Activated CD8-positive, alpha-beta memory T cell treated with anti-CD3 and anti-CD28 coated beads, Interleukin-2, amount 50 U/mL, for 24 hours (primary cell): ENCODE measurements around the gene TRMT1.

Experiments
- DNase-seq: peaks from one replicate; pipeline ENCODE4 v3.0.0-alpha.2; 2020; ENCODE audit errors: extremely low read depth

TRMT1 gene

DNA sequence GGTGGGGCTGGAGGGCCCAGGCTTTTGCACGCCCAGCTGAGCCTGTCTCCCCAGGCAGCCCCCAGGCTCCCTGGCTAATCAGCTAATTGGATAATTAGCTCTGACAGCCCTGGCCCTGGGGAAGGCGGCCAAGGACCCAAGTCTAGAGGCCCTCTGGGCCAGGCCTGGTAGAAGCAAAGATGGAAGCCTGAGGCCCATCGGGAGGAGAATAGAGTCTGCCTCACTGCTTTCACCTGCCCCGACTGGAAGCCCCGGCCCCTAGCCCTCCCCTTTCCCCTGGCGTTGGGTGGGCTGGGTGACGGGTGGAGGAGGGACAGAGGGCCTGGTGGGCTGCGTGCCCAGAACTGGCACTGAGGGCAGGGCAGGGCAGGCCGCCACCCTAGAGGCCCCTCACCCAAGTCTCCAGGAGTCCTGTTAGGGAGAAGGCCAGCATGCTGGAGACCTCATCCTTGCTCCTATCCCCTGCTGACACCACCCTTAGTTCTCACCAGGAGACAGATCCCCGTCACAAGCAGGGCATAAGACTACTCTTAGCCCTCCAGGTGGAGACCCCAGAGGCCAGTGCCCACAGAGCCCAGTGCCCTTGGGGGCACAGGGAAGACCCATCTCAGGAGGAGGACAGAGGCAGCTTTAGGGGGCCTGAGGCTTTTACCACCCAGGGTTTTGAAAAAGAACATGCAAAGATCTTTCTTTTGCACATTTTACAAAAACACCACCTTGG, 25.9 kb downstream of the TRMT1 start:
- no peak for DNase-seq

DNA sequence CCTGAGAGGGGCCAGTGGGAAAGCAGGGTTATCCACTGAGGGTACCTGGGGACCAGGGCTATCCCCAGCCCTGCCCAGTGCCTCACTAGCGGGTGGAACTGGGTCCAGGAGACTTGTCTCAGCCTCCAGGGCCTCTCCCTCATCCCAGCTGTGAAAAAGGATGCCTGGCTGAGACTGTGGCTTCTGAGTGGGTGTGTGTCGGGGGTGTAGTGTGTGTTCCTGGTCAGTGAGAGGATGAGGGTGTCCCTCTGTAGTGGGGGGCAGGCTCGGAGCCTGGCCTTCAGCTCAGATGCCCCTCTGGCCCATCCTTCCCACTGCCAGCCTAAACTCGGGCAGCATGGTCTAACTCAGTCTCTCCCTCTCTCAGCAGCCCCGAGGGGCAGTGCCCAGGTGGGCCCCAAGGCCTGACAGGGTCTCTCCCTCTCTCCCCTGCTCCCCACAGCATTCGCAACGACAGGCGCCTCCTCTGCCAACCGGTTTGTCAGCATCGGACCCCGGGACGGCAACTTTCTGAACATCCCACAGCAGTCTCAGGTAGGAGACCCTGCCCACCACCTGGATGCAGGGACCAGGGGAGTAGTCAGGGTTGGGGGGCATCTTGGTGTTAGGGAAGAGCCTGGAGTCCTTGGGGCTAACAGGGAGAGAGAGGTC, 26.6 kb downstream of the TRMT1 start:
- DNase-seq: no peak

DNA sequence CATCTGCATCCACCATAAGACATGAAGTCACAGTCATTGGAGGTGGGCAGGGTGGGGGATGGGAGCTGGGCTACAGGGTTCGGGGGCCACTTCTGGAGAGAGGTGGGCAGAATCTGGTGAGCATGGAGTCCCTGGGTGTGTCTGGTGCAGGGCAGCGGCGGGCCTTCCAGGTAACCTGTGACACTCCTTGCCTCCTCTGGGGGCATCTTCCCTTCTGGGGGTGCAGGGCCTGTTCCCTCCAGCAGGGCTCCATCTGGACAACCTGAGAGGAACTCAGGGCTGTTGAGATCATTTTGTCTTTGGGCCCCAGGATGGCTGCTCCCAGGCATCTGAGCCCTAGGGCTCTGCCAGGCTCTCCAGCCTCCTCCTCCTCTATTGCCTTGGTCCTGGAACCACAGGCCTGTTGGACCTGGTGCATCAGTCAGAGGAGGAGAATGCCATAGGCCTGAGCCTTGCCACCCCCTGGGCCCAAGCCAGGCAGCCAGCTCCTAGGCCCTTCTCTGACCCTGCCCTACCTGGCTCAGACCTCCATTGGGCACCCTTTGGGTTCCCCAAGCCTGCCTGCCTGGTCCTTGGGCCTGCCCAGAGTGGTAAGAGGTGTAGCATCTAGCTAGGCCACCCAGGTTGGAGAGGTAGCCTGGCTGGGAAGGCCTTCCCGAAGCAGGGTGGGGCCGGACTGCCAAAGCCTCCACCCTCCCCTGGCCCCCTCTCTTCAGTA, 27.2 kb downstream of the TRMT1 start:
- DNase-seq: no peak

- DNase-seq: no peak
Measured at GRCh38 chr19:13087795-13088537, 28.6 kb downstream of the TRMT1 start.

DNA sequence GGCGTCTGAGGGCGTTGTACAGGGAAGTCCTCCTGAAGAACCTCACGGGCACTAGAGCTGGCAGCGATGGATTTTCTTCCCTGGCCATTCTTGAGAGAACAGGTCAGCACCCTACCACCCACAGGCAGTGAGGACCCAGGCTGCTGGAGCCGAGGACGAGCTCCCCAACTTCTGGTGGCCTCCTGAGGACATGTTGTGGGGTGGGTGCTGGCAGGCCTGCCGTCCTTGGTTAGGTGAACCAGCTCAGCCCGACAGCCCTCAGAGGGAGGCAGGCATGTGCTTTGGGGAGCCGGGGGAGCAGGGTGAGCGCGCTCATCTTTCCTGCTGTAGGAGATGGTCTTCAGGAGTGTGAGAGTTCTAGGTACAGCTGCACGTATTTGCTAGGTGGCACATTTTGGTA, 29.2 kb downstream of the TRMT1 start:
- no peak for DNase-seq

GRCh38 chr19:13086341-13086740, 30.2 kb downstream of the TRMT1 start:
- no peak for DNase-seq

- no peak for DNase-seq
Measured at GRCh38 chr19:13085666-13086065, 30.9 kb downstream of the TRMT1 start.

DNA sequence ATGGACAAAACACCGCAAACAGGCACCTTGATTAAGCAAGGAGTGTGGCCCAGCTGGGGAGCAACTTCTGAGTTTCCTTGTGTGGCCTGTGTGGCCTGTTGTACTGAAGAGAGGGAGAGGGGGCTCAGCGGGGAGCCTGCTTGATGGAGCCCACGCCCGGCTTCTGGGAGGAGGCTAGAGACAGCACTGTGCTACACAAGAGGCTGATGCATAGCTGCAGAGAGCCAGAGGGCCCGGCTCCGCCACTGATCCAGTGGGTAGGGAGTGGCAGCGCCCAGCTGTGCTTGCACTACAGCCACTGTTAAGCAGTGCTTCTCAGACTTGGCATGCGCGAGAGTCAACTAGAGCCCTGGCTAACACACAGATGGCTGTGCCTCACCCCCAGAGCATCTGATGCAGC, 32.9 kb downstream of the TRMT1 start:
- DNase-seq: no peak

DNA sequence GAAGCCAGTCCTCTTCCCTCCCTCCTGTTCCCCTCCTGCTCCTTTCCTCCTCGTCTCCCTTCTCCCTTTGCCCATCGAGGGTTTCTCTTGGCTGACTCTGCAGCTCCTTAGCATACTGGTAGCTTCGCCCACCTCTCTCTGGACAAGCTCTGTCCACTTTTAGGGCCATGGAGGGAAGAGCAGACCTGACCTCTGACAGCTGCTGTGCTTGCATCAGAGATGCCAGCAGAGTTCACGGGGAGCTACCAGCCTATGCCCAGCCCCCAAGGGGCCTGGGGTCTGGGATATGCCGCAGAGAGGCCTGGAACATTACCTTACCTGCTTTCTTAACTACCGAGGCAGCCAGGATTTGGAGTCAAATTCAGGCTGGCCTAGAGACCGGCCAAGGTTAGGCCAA, 33.5 kb downstream of the TRMT1 start:
- DNase-seq: no peak

GRCh38 chr19:13082192-13083007, 34.1 kb downstream of the TRMT1 start:
- DNase-seq: no peak

- DNase-seq: no peak
Measured at GRCh38 chr19:13079542-13079986, 37.0 kb downstream of the TRMT1 start.

GRCh38 chr19:13078897-13079541, 37.5 kb downstream of the TRMT1 start:
- no peak for DNase-seq

DNA sequence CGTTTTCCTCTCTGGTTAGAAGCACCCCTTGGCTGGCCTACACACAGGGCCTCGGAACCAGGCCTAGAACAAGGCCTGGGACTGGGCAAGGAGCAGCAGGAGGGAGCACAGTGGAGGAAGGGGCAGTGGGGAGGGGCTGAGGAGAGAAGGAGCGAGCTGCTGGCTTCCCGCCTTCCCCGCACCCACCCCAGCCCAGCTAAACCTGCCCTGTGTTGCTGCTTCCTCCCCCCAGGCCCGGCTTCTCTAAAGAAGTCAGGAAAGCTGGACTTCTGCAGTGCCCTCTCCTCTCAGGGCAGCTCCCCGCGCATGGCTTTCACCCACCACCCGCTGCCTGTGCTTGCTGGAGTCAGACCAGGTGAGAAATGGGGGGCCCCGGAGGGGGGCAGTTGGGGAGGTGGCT, 38.2 kb downstream of the TRMT1 start:
- DNase-seq: no peak

DNA sequence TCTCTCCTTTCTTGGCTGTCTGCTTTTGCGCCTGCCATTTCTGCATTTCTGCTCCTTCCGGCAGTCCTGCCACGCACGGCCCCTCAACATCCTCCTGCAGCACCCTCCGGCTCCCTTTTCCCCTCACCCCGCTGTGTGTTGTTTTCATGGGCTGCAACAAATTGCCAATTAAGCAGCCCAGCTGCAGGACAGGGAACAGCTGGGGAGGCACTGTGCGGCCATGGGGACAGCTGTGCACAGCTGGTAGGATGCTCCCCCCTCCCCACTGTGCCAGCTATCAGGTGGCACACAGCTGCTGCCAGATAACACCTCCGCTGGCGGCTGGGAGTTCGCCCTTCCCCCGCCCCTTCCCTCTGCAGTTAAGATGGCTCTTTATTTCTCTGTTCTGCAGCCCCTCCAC, 39.3 kb downstream of the TRMT1 start:
- DNase-seq: no peak

DNA sequence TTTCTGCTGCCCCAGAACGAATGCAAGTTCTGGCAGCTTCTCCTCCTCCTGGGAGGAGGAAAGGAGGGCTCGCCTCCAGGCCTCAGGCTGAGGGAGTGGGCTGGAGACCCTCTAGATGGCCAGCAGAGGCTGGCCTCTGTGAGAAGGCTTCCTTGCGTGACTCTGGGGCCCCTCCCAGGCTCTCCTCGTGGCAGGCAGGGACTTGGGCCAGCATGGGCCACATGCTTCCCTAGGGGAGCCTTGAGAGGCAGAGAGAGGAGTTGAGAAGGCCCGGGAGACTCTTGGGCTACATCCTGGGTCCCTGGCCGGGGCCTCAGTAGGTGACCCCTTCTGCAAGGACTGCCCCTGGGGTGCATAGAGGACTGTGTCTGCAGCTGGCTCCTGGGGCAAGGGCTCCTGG, 39.8 kb downstream of the TRMT1 start:
- DNase-seq: no peak

GRCh38 chr19:13076320-13076719, 40.2 kb downstream of the TRMT1 start:
- no peak for DNase-seq

DNA sequence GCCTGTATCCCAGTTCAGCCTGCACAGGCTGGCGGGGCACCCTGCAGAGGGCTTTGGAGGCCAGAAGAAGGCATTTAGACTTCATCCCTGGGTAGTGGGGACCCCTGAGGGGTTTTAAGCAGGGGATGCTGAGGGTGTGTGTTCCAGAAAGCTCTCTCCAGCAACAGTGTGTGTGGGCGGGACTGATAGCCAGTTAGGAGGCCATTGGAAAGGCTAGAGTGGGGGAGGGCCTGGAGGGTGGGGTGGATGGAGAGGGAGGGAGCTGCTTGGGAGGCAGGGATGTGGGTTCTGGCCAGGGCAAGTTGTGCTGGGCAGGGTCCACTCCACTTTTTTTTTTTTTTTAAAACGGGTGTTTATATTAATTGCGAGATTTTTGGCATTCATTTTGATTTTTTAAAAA, 42.2 kb downstream of the TRMT1 start:
- DNase-seq: no peak

DNA sequence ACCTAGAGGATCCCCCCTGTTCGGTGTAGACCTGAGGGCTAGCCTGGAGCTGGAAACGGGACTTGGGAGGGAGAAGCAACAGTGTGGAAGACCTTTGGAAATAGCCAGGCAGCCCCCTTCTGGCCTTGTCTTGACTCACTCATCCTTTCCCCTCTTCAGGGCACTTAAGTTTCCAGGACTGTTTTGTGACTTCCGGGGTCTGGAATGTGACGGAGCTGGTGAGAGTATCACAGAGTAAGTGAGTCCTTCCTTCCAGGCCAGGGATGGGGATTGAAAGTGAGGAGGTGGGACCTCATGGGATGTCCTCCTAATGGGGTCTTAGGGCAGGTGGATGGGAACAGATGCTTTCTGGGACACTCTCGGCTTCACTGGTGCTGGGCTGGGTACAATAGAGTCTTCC, 43.3 kb downstream of the TRMT1 start:
- DNase-seq: no peak

DNA sequence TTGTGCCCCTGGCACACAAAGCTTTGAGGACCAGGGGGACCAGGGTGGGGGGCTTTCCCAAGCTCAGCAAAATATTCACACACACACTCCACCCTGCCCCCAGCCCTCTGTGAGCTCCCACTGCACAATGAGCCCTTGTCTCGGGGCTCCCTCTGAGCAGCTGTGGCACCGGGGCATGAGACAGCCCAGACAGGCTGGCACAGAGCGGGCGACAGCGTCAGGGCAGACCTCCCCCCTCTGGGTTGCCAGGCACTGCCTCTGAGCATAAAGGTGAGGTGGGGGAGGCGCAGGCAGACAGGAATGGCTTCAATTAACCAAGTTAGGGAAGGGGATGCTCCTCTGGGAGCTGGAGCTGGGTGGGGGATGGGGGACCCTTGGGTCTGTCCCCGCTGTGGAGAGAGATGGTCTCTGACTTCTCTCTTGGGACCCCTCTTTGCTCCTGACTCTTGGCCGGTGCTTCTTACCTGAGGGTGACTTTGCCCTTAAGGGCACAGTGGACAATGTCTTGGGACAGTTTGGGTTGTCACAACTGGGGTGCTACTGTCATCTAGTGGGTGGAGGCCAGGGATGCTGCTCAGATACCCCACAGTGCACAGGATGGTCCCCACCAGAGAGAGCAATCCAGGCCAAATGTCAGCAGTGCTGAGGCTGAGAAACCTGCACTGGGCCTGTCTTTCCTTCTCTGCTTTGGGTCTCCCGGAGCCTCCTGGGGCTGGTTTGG, 44.2 kb downstream of the TRMT1 start:
- no peak for DNase-seq
